Progenitor cell of endocrine pancreas (in vitro differentiated cells): ENCODE measurements around the gene CD207. TPM values are rescaled to one million over a fixed set of nuclear protein-coding genes. Genes with fewer than 3 reads are reported as not detected.

Experiments
- DNase-seq: peaks from one replicate; pipeline ENCODE4 v3.0.0; 2021; ENCODE audit warnings: low spot score; ENCODE audit not compliant: unreplicated experiment
- H3K27ac Mint-ChIP-seq: 2 replicates; pipeline ENCODE4 v1.8.0; 2021; ENCODE audit warnings: mild to moderate bottlenecking, moderate library complexity, mixed read lengths
- H3K27me3 Mint-ChIP-seq: 2 replicates; pipeline ENCODE4 v1.8.0; 2021; ENCODE audit warnings: mixed read lengths
- H3K36me3 Mint-ChIP-seq: 2 replicates; pipeline ENCODE4 v1.8.0; 2022; ENCODE audit warnings: mixed read lengths; ENCODE audit not compliant: insufficient read depth
- H3K4me1 Mint-ChIP-seq: 2 replicates; pipeline ENCODE4 v1.8.0; 2021; ENCODE audit warnings: low read depth, mixed read lengths
- H3K4me3 Mint-ChIP-seq: 2 replicates; pipeline ENCODE4 v1.8.0; 2021; ENCODE audit warnings: low read depth, mild to moderate bottlenecking, moderate library complexity, mixed read lengths
- H3K9me3 Mint-ChIP-seq: 2 replicates; pipeline ENCODE4 v1.8.0; 2021; ENCODE audit warnings: low read depth, mixed read lengths
- CTCF ChIP-seq: fragments of 200-600 bp; sonication (generic); IDR thresholded peaks from one replicate; pipeline ENCODE4 v1.5.0; 2021; ENCODE audit warnings: antibody characterized with exemption, mild to moderate bottlenecking; ENCODE audit not compliant: unreplicated experiment
- total RNA-seq: library from RNA; stranded (reverse); gene quantifications from 2 replicates; pipeline ENCODE4 v1.2.1, GENCODE V29; 2021

The CD207 gene
- total RNA-seq, 1 donor from 2014 or later = not detected

GRCh38 chr2:70808983-70809958 is 26.3 kb downstream of the CD207 start:
- no peak for TF ChIP-seq CTCF
- Mint-ChIP-seq H3K27ac (no peak overlapping the region), H3K36me3 (no peaks in the 10 kb centered on the region), H3K4me3 (no peak overlapping the region), H3K4me1 (peaks cover 2% of the 10 kb centered on the region), H3K9me3 (no peaks in the 10 kb centered on the region), H3K27me3 (peaks cover 51% of the 10 kb centered on the region)
- no peak for DNase-seq

GRCh38 chr2:70807828-70808118 is 27.8 kb downstream of the CD207 start:
- no peaks in the 10 kb centered on the region for H3K9me3 Mint-ChIP-seq
- DNase-seq = no peak
- H3K4me3 Mint-ChIP-seq = no peak overlapping the region
- H3K4me1 Mint-ChIP-seq = peaks cover 2% of the 10 kb centered on the region
- no peak for TF ChIP-seq CTCF
- H3K36me3 Mint-ChIP-seq = no peaks in the 10 kb centered on the region
- H3K27ac Mint-ChIP-seq = no peak overlapping the region
- H3K27me3 Mint-ChIP-seq = peaks cover 49% of the 10 kb centered on the region

GRCh38 chr2:70807102-70807827 is 28.4 kb downstream of the CD207 start:
- Mint-ChIP-seq H3K9me3 (no peaks in the 10 kb centered on the region), H3K27ac (no peak overlapping the region), H3K4me3 (no peak overlapping the region), H3K4me1 (peaks cover 2% of the 10 kb centered on the region), H3K27me3 (peaks cover 46% of the 10 kb centered on the region), H3K36me3 (no peaks in the 10 kb centered on the region)
- no peak for TF ChIP-seq CTCF
- no peak for DNase-seq

GRCh38 chr2:70806620-70807019 is 29.0 kb downstream of the CD207 start:
- H3K9me3 Mint-ChIP-seq = no peaks in the 10 kb centered on the region
- H3K27me3 Mint-ChIP-seq = peaks cover 41% of the 10 kb centered on the region

More at GRCh38 chr2:70806620-70807019, 29.0 kb downstream of the CD207 start:
- no peak for TF ChIP-seq CTCF
- H3K4me3 Mint-ChIP-seq = no peak overlapping the region
- H3K36me3 Mint-ChIP-seq = no peaks in the 10 kb centered on the region
- H3K27ac Mint-ChIP-seq = no peak overlapping the region
- peaks cover 2% of the 10 kb centered on the region for H3K4me1 Mint-ChIP-seq
- no peak for DNase-seq
